Raji (cell line): ENCODE results near the gene SH3RF3.

ENCODE experiments used
- POLR2A ChIP-seq: IDR thresholded peaks from 2 replicates; pipeline ENCODE4 v1.6.1; 2011; ENCODE audit warnings: low read depth, low read length, control low read depth; ENCODE audit not compliant: insufficient read depth

SH3RF3 gene

DNA sequence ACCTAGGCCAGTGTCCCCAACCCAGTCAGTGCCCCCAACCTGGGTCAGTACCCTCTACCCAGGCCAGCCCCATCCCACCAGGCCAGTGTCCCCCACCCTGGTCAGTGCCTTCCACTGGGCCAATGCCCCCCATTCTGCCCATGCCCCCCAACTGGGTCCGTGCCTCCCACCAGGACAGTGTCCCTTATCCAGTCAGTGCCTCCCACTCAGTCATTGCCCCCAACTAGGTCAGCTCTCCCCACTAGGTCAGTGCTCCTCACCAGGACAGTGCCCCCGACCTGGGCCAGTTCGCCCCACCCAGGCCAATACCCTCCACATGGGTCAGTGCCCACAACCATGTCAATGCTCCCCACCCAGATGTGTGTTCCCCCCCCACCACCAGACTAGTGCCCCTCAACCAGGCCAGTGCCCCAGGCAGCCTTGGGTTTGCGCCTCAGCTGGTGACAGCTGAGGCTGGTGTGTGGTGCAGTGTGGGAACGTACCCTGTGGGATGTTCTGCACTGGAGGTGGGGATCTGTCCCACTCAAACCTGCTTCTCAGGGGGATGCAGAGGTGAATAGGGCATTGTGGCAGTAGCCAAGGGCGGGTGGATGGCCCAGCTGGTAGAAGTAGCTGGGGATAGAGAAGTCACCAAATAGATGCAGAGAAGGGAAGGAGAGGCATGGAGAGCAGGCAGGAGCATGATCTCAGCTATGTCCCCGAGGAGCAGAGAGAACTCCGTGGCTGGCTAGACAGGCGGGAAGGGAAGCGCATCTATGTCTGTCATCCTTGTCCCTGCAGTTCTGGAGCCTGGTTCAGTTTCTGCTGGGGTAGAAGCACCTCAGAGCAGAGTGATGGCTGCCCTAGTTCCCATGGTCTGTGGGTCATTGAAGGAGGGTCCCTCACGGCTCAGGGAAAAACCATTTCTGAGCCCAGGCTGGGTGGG, 168.8 kb downstream of the SH3RF3 start:
- TF ChIP-seq POLR2A: no peak

DNA sequence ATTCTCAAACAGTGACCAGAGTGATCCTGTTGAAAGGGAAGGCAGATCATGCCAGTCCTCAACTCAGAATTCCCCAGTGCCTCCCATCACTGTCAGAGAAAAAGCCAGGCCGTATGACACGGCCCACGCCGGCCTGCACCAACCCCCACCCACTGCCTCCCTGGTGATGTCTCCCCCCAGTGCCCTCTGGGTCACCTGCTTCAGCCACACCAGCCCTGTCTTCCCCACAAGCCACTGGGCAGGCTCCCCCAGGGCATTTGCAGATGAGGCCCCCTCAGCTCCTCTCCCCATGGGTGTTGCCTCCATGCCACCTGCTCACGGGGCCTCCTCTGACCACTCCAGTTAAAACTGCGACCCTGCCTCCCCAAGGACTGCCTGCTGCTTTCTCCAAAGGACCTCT, 169.8 kb downstream of the SH3RF3 start:
- no peak for TF ChIP-seq POLR2A

DNA sequence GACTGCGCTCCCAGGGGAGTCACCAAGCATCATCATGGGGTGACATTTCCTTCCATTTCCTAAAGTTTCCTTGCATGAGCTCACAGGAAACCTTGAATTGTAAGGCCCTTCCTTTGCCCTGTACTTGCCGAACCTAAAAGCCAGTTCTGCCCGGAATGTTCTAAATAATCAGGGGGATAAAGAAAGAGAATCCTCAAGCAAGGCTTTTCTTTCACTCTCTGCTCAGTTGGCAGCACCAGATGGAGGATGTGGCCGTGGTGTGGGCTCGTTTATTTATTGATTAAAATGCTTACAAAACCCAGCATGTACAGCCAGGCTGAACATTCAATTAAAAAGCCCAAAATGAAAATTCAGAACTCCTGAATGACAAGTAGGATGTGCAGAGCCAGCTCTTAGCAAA, 170.5 kb downstream of the SH3RF3 start:
- no peak for TF ChIP-seq POLR2A

DNA sequence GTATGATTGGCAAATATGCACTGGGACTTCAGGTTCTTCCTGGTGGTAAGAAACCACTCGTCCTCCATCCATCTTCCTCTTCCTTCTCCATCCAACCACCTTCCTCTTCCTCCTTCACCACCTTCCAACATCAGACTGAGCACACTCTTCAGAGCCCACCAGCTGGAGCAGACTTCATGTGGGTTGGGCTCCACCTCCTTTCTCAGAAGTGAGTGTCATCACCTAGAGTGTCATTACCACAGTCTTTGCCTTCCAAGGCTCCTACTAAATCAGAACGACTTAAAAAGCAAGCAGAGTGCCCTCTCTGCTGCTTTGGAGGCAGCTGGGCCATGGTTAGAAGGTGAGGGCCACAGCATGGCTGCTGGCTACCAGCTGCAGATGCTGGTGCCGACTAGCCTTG, 171.6 kb downstream of the SH3RF3 start:
- no peak for TF ChIP-seq POLR2A

DNA sequence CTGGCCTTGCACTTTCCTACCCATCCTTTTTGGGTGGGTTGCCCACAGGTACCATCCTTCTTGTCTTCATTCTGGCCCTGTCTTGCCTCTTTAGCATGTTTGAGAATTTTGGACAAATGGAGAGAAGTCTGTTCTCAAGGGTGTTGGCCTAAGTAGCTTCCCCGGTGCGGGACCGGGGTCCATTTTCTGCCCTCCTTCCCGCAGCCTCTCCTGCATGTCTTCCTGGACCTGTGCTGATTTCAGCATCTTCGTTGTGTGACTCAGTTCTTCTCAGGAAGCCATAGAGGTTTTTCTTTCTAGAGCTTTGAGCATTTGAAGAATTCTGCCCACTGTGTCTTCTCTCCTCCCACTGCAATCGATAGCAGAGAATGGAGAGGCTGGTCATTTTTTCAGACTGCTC, 172.7 kb downstream of the SH3RF3 start:
- no peak for TF ChIP-seq POLR2A

DNA sequence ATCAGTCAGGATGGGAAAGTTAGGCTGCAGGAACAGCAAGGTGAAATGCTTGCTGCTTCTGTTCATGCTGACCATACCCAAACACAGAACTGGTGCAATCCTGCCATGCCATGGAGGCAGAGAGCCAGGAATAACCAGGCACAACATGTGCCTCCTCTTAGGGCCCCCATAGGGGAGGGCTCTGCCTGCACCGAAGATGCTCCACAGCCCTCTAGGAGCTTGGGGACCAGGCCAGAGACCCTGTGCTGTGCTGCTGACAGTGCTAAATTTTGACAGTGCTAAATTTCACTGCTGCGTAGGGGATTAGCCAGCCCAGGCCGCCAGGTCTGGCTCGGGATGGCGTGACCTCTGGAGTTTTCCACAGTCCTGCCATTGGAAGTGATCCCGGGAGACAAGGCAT, 173.3 kb downstream of the SH3RF3 start:
- no peak for TF ChIP-seq POLR2A

DNA sequence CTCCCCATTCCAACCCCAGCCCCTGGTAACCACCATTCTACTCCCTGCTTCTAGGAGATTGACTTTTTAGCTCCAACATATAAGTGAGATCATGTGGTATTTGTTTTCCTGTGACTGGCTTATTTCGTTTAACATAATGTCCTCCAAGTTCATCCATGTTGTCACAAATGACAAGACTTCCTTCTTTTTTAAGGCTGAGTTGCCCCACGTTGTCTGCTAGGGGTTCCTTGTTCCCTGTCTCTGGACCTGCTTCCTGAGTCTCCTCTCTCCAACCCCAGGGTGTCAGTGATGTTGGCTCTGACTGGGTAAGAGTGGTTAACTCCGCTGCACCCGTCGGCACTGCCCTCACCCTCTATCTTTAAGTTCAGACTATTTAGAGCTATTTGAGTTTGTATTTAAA, 175.2 kb downstream of the SH3RF3 start:
- TF ChIP-seq POLR2A: no peak

DNA sequence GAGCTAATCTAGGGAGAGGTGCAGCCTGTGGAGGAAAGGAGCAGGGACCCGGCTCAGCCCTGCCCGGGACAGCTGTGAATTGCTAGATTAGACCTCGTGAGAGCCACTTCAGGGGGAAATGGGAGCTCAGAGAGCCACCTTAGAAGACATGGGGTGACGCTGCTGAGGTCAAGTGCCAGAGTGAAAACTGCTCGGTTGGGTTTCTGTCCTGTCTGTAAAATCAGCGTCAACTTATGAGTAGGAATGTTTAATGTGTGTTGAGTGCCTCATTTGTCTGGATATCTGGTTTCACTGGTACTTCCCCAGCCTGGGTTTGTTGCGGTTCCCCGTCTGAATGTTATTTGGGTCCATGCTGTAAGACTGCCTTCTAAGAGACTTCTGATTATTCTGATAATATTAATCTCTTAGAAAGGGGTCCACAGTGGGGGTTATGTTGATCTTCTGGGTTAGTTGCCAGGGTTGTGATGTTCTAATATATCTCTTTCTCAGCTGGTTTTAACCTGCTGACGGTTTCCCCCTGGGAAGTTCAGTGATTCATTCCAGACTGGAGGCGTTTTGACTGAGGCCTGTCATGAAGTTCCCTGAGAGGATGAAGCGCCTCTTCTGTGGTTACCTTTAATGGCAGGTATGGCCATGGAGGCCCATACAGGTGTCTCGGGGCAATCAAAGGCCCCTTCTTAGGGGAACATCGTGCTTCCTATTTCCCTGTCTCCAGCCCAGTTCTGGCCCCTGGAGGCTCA, 175.9 kb downstream of the SH3RF3 start:
- no peak for TF ChIP-seq POLR2A

DNA sequence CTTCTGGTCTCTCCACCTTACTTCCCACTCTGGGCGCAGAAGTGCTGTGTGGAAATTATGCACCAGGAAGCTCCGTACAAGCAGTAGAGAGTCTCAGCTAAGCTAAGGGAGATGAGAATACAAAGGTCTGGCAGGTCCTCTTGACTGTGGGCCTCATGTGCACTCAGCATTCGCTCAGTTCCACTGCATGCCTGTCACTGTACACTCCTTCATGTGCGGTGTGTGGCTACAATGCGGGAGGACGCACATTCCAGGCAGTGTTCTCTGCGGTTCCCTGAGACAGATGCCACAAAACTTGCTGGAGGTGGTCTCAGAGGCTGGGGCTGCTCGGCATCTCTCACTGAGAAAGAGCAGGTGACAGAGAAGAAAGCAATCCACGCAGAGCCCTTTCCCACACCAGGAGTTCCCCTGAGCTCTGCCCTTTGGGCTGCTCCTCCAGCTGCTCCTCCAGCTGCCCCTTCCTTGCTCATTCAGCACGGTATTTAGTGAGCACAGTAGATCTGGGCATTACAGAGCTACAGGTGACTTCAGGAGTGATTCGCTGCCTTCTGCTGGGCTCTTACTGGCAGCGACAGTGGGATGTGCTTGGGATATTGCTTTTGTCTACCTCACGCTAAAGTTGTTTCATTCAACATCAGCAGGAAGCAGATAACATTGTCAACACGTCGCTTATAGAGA, 176.6 kb downstream of the SH3RF3 start:
- no peak for TF ChIP-seq POLR2A

DNA sequence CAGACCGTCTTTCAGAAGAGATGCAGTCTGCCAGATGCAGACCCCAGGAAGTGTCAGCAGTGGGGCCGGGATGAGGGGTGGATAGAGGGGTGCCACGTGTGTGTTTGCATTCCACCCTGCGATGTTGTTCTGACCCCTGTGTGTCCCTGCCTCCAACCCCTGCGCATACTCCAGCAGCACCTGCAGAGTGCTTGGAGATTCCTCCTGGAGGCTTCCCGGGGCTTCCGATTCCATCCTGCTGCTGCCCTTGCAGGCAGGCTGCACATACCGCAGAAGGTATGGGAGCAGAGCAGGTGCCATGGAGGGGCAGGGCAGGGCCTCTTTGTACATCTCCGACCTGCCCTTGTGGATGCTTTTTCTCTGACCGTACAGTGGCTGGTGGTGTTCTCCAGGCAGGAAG, 177.2 kb downstream of the SH3RF3 start:
- TF ChIP-seq POLR2A: no peak

DNA sequence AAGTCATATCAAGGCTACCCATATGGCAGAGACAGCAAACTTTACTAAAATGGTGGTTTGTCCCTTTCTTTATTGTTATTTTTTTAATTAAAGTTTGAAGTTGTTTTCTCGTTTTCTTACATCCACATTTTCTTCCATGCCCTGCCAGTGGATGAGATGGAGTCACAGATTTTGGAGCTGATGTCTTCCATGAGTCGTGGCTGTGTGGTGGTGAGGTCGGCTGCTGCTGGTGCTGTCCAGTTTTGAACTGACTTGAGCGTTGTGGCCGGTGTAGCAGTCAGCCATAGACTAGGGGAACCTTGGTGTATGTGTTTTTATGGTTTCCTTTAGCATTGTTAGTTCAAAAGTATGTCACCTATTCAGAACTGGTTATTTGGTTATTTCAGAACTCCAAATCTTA, 182.8 kb downstream of the SH3RF3 start:
- no peak for TF ChIP-seq POLR2A

DNA sequence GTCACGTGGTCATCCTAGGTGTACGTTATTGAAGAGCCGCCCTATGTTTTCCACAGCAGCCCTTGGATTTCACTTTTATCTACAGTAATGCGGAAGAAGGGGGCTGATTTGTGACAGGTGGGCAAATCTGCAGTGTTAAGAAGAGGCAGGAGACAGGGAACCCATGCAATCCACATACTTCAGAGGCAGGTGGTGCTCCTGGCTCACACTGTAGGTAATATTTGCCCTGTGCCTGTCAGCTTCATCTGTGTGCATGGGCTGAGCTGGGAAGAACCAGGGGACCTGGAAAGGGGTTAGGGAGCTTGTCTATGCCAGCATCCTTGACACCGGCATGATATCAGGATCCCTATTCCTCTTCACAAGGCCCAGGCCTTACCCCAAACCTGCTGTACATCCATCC, 183.9 kb downstream of the SH3RF3 start:
- no peak for TF ChIP-seq POLR2A

DNA sequence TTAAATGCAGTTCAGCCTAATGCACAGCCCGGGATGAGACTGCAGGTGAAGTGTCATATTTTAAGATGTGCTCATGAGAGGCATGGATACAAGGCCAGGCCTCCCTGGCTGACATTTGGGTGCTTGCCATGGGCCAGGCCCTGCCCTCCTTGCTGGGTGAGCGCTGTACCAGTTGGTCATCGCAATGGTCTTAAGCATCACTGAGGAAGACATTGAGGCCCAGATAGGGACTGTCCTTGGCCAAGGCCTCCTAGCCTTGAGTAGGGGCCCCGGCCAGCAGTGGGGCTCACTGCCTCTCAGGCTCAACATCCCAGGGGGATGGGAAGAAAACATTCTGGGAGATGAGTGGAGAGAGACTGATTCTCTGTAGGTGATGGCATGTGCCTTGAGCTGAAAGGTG, 184.3 kb downstream of the SH3RF3 start:
- no peak for TF ChIP-seq POLR2A

DNA sequence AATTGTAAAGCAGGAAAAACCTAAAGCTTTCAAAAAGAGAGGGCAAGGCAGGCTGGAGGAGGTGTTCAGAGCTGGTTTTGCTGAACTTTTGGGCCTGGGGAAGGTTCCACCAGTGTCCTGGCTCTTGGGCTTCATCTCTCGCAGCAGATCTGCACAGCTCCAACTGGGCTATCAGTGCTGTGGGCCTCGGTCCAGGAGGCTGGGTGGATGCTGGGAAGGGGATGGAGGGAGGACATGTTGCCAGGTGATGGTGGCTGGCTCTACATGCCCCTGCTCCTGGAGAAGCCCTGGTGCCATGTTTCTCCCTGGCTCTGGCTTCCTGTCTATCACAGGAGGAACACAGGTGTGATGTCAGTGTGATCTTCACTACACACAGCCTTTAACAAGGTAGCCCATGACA, 187.1 kb downstream of the SH3RF3 start:
- no peak for TF ChIP-seq POLR2A

DNA sequence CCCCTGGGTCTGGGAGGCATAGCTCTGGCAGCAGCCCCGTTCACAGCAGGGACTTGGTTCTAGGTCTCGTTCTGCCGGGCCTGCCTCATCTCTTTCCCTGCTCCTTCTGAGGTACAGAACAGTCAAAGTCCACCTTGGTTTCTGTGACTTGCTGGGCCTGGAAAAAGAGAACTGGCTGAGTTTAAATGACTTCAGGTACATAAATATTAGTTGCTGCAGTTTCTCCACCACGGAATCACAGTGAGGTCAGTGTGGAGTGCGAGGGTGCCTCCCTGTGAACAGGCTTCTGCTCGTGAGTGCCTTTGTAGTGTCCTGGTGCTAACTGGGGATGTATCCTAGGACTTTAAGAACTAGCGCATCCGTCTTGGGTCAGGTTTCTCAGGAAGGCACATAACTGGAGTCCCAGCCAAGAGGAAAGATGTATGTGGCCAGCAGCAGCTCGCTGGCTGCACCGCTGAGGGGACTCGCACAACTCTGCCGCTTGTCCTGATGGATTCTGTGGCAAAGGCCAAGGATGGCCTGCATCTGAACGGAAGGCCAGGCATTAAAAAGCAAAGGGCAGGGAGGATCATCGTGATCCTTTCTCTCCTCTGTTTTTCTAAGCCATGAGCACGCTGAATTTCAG, 188.6 kb downstream of the SH3RF3 start:
- TF ChIP-seq POLR2A: no peak
